GM23338 (cell line): ENCODE data around the gene TAOK2. TPM values are rescaled to one million over a fixed set of nuclear protein-coding genes. Genes with fewer than 3 reads are reported as not detected.

ENCODE experiments used
- ATAC-seq: fragments of 200-7000 bp; cut with Tn5 transposase; 3 replicates; pipeline ENCODE4 v1.9.1; 2020
- DNase-seq: peaks from one replicate; pipeline ENCODE4 v3.0.0-alpha.2; 2015; ENCODE audit warnings: low spot score
- H2AFZ ChIP-seq: fragments of 200-600 bp; sonication (generic); 2 replicates; pipeline ENCODE4 v1.8.0; 2016; ENCODE audit warnings: antibody characterized with exemption, mild to moderate bottlenecking, moderate library complexity
- H3F3A ChIP-seq: fragments of 200-600 bp; sonication (generic); replicated peaks from 2 replicates; pipeline ENCODE4 v1.8.0; 2017; ENCODE audit warnings: antibody characterized with exemption, mixed run types, low read depth
- H3K27ac ChIP-seq: fragments of 200-600 bp; sonication (generic); 2 replicates; pipeline ENCODE4 v1.6.1; 2016; ENCODE audit warnings: low read depth
- H3K27me3 ChIP-seq: fragments of 200-600 bp; sonication (generic); 2 replicates; pipeline ENCODE4 v1.8.0; 2016; ENCODE audit warnings: mild to moderate bottlenecking, mixed run types, moderate library complexity; ENCODE audit not compliant: insufficient read depth
- H3K36me3 ChIP-seq: fragments of 200-600 bp; sonication (generic); 2 replicates; pipeline ENCODE4 v1.8.0; 2016; ENCODE audit warnings: mild to moderate bottlenecking; ENCODE audit not compliant: insufficient read depth
- H3K4me1 ChIP-seq: fragments of 200-600 bp; sonication (generic); 2 replicates; pipeline ENCODE4 v1.8.0; 2016; ENCODE audit warnings: mild to moderate bottlenecking, moderate library complexity; ENCODE audit not compliant: insufficient read depth
- H3K4me2 ChIP-seq: fragments of 200-600 bp; sonication (generic); 2 replicates; pipeline ENCODE4 v1.7.1; 2017; ENCODE audit warnings: mixed run types
- H3K4me3 ChIP-seq: fragments of 200-600 bp; sonication (generic); 2 replicates; pipeline ENCODE4 v1.6.1; 2016; ENCODE audit warnings: mixed run types
- H3K79me2 ChIP-seq: fragments of 200-600 bp; sonication (generic); replicated peaks from 2 replicates; pipeline ENCODE4 v1.8.0; 2017; ENCODE audit warnings: mild to moderate bottlenecking; ENCODE audit not compliant: insufficient read depth
- H3K9me2 ChIP-seq: fragments of 200-600 bp; sonication (generic); 2 replicates; pipeline ENCODE4 v1.8.0; 2017; ENCODE audit not compliant: insufficient read depth
- H4K20me1 ChIP-seq: fragments of 200-600 bp; sonication (generic); replicated peaks from 2 replicates; pipeline ENCODE4 v1.8.0; 2017; ENCODE audit warnings: mild to moderate bottlenecking; ENCODE audit not compliant: insufficient read depth
- H3K27ac Mint-ChIP-seq: 2 replicates; pipeline ENCODE4 v1.8.0; 2020; ENCODE audit warnings: inconsistent platforms, mild to moderate bottlenecking, moderate library complexity, mixed read lengths
- H3K27me3 Mint-ChIP-seq: 3 replicates; pipeline ENCODE4 v1.8.0; 2022; ENCODE audit warnings: low read depth, mild to moderate bottlenecking, moderate library complexity, mixed read lengths, inconsistent platforms; ENCODE audit not compliant: insufficient read depth, poor library complexity
- H3K36me3 Mint-ChIP-seq: 3 replicates; pipeline ENCODE4 v1.8.0; 2021; ENCODE audit warnings: low read depth, mild to moderate bottlenecking, inconsistent platforms, moderate library complexity, mixed read lengths
- H3K4me1 Mint-ChIP-seq: 3 replicates; pipeline ENCODE4 v1.8.0; 2020; ENCODE audit warnings: mild to moderate bottlenecking, inconsistent platforms, mixed read lengths
- H3K4me3 Mint-ChIP-seq: 3 replicates; pipeline ENCODE4 v1.8.0; 2021; ENCODE audit warnings: moderate library complexity, mild to moderate bottlenecking, inconsistent platforms, mixed read lengths
- H3K9me3 Mint-ChIP-seq: 3 replicates; pipeline ENCODE4 v1.8.0; 2020; ENCODE audit warnings: moderate library complexity, mild to moderate bottlenecking, inconsistent platforms, mixed read lengths
- NANOG ChIP-seq: IDR thresholded peaks from 2 replicates; pipeline ENCODE4 v1.6.1; 2016; ENCODE audit warnings: antibody characterized with exemption, borderline replicate concordance
- polyA plus RNA-seq: library from polyadenylated mRNA; unstranded; fragments of >200 nt; fragmentation: Nextera tagmentation; extraction: Ambion mirVana; gene quantifications from 2 replicates; pipeline ENCODE4 v1.2.1, GENCODE V29; 2016
- total RNA-seq: library from RNA; depleted of rRNA; stranded (reverse); fragments of >200 nt; shearing (Covaris generic); gene quantifications from 2 replicates; pipeline ENCODE4 v1.2.3, GENCODE V29; 2014
- TF ChIP-seq, protein P1 (sequence below): fragments of 250-450 bp; sonication (Bioruptor Pico); IDR thresholded peaks from 2 replicates; pipeline ENCODE4 v1.5.0; 2020; ENCODE audit warnings: mild to moderate bottlenecking, moderate library complexity
- TF ChIP-seq, protein P2 (sequence below): IDR thresholded peaks from 2 replicates; pipeline ENCODE4 v1.6.1; 2016; ENCODE audit warnings: antibody characterized with exemption
- TF ChIP-seq, protein P3 (sequence below), 2 experiments: fragments of 200-600 bp in 1 of 2; sonication (generic) in 1 of 2; conservative IDR thresholded peaks; 2 replicates each; pipeline versions ENCODE4 v1.5.1 to v1.6.1; 2016 to 2017; ENCODE audit warnings: antibody characterized with exemption in 2 of 2, low read depth in 2 of 2, mild to moderate bottlenecking in 2 of 2, moderate library complexity in 1 of 2

TAOK2 gene
- total and polyA plus RNA-seq, 2 experiments from 2014 or later = 8.8 to 45.2 TPM

DNA sequence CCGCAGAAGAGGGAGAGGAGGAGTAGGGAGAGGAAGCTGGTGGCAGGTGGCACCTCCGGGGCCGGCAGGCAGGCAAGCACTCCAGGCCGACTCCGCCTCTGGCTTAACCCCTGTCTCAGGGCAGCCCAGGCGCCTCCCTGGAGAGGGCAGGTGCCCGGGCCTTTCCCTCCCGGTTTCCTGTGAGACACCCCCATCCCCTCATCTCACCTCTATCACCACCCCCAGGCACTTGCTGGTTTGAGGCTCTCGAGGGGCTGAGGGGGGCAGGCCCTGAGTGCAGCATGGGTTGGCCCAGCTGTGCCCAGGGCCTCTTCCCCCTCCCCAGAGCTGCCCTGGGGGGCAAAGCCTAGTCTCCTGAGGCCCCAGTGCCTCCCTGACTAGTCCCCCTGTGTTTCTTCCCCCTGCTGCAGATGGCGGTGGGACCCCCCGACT is 31.2 kb downstream of the TAOK2 start (continued):
- TF ChIP-seq, protein P1, sequence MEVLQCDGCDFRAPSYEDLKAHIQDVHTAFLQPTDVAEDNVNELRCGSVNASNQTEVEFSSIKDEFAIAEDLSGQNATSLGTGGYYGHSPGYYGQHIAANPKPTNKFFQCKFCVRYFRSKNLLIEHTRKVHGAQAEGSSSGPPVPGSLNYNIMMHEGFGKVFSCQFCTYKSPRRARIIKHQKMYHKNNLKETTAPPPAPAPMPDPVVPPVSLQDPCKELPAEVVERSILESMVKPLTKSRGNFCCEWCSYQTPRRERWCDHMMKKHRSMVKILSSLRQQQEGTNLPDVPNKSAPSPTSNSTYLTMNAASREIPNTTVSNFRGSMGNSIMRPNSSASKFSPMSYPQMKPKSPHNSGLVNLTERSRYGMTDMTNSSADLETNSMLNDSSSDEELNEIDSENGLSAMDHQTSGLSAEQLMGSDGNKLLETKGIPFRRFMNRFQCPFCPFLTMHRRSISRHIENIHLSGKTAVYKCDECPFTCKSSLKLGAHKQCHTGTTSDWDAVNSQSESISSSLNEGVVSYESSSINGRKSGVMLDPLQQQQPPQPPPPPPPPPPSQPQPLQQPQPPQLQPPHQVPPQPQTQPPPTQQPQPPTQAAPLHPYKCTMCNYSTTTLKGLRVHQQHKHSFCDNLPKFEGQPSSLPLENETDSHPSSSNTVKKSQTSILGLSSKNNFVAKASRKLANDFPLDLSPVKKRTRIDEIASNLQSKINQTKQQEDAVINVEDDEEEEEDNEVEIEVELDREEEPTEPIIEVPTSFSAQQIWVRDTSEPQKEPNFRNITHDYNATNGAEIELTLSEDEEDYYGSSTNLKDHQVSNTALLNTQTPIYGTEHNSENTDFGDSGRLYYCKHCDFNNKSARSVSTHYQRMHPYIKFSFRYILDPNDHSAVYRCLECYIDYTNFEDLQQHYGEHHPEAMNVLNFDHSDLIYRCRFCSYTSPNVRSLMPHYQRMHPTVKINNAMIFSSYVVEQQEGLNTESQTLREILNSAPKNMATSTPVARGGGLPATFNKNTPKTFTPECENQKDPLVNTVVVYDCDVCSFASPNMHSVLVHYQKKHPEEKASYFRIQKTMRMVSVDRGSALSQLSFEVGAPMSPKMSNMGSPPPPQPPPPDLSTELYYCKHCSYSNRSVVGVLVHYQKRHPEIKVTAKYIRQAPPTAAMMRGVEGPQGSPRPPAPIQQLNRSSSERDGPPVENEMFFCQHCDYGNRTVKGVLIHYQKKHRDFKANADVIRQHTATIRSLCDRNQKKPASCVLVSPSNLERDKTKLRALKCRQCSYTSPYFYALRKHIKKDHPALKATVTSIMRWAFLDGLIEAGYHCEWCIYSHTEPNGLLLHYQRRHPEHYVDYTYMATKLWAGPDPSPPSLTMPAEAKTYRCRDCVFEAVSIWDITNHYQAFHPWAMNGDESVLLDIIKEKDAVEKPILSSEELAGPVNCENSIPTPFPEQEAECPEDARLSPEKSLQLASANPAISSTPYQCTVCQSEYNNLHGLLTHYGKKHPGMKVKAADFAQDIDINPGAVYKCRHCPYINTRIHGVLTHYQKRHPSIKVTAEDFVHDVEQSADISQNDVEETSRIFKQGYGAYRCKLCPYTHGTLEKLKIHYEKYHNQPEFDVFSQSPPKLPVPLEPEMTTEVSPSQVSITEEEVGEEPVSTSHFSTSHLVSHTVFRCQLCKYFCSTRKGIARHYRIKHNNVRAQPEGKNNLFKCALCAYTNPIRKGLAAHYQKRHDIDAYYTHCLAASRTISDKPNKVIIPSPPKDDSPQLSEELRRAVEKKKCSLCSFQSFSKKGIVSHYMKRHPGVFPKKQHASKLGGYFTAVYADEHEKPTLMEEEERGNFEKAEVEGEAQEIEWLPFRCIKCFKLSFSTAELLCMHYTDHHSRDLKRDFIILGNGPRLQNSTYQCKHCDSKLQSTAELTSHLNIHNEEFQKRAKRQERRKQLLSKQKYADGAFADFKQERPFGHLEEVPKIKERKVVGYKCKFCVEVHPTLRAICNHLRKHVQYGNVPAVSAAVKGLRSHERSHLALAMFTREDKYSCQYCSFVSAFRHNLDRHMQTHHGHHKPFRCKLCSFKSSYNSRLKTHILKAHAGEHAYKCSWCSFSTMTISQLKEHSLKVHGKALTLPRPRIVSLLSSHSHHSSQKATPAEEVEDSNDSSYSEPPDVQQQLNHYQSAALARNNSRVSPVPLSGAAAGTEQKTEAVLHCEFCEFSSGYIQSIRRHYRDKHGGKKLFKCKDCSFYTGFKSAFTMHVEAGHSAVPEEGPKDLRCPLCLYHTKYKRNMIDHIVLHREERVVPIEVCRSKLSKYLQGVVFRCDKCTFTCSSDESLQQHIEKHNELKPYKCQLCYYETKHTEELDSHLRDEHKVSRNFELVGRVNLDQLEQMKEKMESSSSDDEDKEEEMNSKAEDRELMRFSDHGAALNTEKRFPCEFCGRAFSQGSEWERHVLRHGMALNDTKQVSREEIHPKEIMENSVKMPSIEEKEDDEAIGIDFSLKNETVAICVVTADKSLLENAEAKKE (CRISPR knock-in tag) = no peak
- TF ChIP-seq, protein P2, sequence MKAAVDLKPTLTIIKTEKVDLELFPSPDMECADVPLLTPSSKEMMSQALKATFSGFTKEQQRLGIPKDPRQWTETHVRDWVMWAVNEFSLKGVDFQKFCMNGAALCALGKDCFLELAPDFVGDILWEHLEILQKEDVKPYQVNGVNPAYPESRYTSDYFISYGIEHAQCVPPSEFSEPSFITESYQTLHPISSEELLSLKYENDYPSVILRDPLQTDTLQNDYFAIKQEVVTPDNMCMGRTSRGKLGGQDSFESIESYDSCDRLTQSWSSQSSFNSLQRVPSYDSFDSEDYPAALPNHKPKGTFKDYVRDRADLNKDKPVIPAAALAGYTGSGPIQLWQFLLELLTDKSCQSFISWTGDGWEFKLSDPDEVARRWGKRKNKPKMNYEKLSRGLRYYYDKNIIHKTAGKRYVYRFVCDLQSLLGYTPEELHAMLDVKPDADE = no peak

DNA sequence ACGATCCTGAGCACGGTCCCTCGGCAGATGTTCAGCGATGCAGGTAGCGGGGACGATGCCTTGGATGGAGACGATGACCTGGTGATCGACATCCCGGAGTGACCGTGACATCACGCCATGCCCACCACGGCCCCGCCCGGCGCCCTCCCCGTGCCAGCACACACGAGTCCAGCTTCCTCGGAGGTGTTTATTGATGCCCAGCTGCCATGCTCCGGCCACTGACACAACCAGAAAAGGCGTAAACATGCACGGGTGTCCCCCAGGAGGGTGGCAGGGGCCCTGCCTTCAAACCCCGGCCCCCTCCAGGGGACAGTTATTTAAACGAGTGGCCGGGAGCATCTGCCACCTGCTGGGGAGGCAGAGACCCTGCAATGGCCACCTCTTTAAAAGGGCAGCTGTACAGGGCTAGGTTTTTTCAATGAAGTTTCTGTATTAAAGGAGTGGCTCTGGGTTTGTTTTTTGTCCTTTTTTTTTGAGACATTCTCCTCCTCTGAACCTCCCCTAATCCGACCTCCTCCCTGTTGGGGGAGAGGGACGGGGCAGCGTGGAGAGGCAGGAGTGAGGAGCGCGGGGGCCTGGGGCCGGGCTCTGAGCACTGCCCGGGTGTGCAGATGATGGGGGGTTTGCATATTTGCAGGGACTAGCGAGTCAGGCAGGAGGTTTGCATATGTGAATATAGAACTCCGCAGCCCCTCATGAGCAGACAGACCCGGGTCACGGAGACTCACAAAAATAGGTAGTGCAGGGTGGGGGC is 31.9 kb downstream of the TAOK2 start:
- no peak overlapping the region for H2AFZ ChIP-seq
- Mint-ChIP-seq H3K9me3 (no peaks in the 10 kb centered on the region), H3K4me1 (peaks cover 45% of the 10 kb centered on the region), H3K4me3 (no peak overlapping the region), H3K36me3 (peaks cover 13% of the 10 kb centered on the region; the same call in 2 of the 3 replicates), H3K27me3 (peaks cover 29% of the 10 kb centered on the region), H3K27ac (no peak overlapping the region)
- H3F3A ChIP-seq = no peaks in the 10 kb centered on the region
- H3K9me2 ChIP-seq = no peaks in the 10 kb centered on the region
- no peak overlapping the region for H3K4me3 ChIP-seq
- DNase-seq (peak; percentile 79), ATAC-seq (peak; percentile 14)
- peaks cover 19% of the 10 kb centered on the region for H3K4me1 ChIP-seq
- no peak overlapping the region for H3K27ac ChIP-seq
- peaks cover 16% of the 10 kb centered on the region for H3K27me3 ChIP-seq
- H3K4me2 ChIP-seq = no peak overlapping the region
- H4K20me1 ChIP-seq = 0 out of 2 replicates have a peak, but pooled peaks cover 1% of the 10 kb centered on the region
- H3K36me3 ChIP-seq = no peaks in the 10 kb centered on the region
- no peaks in the 10 kb centered on the region for H3K79me2 ChIP-seq
- no peak for TF ChIP-seq NANOG
- TF ChIP-seq, protein P3, sequence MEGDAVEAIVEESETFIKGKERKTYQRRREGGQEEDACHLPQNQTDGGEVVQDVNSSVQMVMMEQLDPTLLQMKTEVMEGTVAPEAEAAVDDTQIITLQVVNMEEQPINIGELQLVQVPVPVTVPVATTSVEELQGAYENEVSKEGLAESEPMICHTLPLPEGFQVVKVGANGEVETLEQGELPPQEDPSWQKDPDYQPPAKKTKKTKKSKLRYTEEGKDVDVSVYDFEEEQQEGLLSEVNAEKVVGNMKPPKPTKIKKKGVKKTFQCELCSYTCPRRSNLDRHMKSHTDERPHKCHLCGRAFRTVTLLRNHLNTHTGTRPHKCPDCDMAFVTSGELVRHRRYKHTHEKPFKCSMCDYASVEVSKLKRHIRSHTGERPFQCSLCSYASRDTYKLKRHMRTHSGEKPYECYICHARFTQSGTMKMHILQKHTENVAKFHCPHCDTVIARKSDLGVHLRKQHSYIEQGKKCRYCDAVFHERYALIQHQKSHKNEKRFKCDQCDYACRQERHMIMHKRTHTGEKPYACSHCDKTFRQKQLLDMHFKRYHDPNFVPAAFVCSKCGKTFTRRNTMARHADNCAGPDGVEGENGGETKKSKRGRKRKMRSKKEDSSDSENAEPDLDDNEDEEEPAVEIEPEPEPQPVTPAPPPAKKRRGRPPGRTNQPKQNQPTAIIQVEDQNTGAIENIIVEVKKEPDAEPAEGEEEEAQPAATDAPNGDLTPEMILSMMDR (conservative IDR thresholded peaks at IDR 0.05; ENCODE audit: low read depth in 2 of 2) = peak; percentile 61 to 80
